Endothelial cell of umbilical vein (primary cell): ENCODE data around the gene CAMTA1. TPM values are rescaled to one million over a fixed set of nuclear protein-coding genes. Genes with fewer than 3 reads are reported as not detected.

Experiments
- BruUV-seq: library from RNA; stranded (reverse); fragments of 400-500 nt; replicated peaks from 2 replicates; lab custom pipeline; 2021; lab: Mats Ljungman, UMichigan
- CTCF ChIA-PET: fragments of 300-600, 350-600 bp; sonication (Branson Sonifier 250); formaldehyde crosslinking; loops from one replicate; lab custom pipeline; 2021; ENCODE audit warnings: antibody characterized with exemption, inconsistent platforms; lab: Charles Lee
- POLR2A ChIA-PET: fragments of 300-600, 350-600 bp; sonication (Branson Sonifier 250); formaldehyde crosslinking; loops from one replicate; lab custom pipeline; 2021; ENCODE audit warnings: antibody characterized with exemption, inconsistent platforms; lab: Charles Lee
- DNase-seq: peaks from one replicate; pipeline ENCODE4 v3.0.0-alpha.2; 2011; ENCODE audit warnings: low read depth, low spot score
- FAIRE-seq: peaks from 2 replicates; lab custom pipeline; 2011; peaks lifted over from hg19 to GRCh38; lab: Jason Lieb, UNC
- H2AFZ ChIP-seq: 2 replicates; pipeline ENCODE4 v1.6.0; 2012; ENCODE audit warnings: low read depth, low read length, control low read depth, inconsistent platforms
- H3K27ac ChIP-seq: 2 replicates; pipeline ENCODE4 v1.5.1; 2011; ENCODE audit warnings: low read depth, mild to moderate bottlenecking, control low read depth, low read length, moderate library complexity; ENCODE audit not compliant: insufficient read depth
- H3K27me3 ChIP-seq, 2 experiments: 2 replicates each; pipeline versions ENCODE4 v1.6.0 to v1.6.1; 2011; ENCODE audit warnings: low read length in 2 of 2, mixed read lengths in 1 of 2; ENCODE audit not compliant: control insufficient read depth in 2 of 2, insufficient read depth in 2 of 2
- H3K36me3 ChIP-seq, 2 experiments: 2 replicates in 1 of 2; 3 replicates in 1 of 2; pipeline ENCODE4 v1.5.1; 2011; ENCODE audit warnings: low read length in 2 of 2, mild to moderate bottlenecking in 1 of 2, moderate library complexity in 1 of 2; ENCODE audit not compliant: control insufficient read depth in 2 of 2, insufficient read depth in 2 of 2; ENCODE audit errors: extremely low read depth in 1 of 2
- H3K4me1 ChIP-seq: 3 replicates; pipeline ENCODE4 v1.5.1; 2011; ENCODE audit warnings: mild to moderate bottlenecking, low read length; ENCODE audit not compliant: control insufficient read depth, insufficient read depth; ENCODE audit errors: extremely low read depth
- H3K4me2 ChIP-seq: 2 replicates; pipeline ENCODE4 v1.6.1; 2011; ENCODE audit warnings: low read length, control low read depth, mixed read lengths; ENCODE audit not compliant: insufficient read depth
- H3K4me3 ChIP-seq, 3 experiments: fragments of 200-600 bp in 1 of 3; sonication (generic), shearing (Covaris generic) in 1 of 3; replicated peaks in 1 of 3; 2 replicates each; pipeline ENCODE4 v1.5.1; 2011 to 2016; ENCODE audit warnings: control low read depth in 3 of 3, low read length in 3 of 3, mild to moderate bottlenecking in 2 of 3, inconsistent platforms in 1 of 3, low read depth in 1 of 3, moderate library complexity in 1 of 3; ENCODE audit not compliant: insufficient read depth in 1 of 3
- H3K79me2 ChIP-seq: 2 replicates; pipeline ENCODE4 v1.6.0; 2012; ENCODE audit warnings: low read length, inconsistent platforms; ENCODE audit not compliant: control insufficient read depth, insufficient read depth
- H3K9ac ChIP-seq: replicated peaks from 2 replicates; pipeline ENCODE3; 2011; ENCODE audit warnings: low read length, control low read depth; ENCODE audit not compliant: insufficient read depth; ENCODE audit errors: extremely low read depth
- H3K9me1 ChIP-seq: replicated peaks from 3 replicates; pipeline ENCODE4 v1.6.0; 2011; ENCODE audit warnings: mild to moderate bottlenecking, low read length; ENCODE audit not compliant: control insufficient read depth, insufficient read depth; ENCODE audit errors: extremely low read depth
- H3K9me3 ChIP-seq: replicated peaks from 2 replicates; pipeline ENCODE4 v1.5.1; 2012; ENCODE audit warnings: low read length, inconsistent platforms; ENCODE audit not compliant: control insufficient read depth, insufficient read depth
- H4K20me1 ChIP-seq: replicated peaks from 2 replicates; pipeline ENCODE3; 2011; ENCODE audit warnings: mild to moderate bottlenecking, low read length; ENCODE audit not compliant: control insufficient read depth, insufficient read depth; ENCODE audit errors: extremely low read depth
- EZH2 ChIP-seq: IDR thresholded peaks from 2 replicates; pipeline ENCODE4 v1.6.1; 2012; ENCODE audit warnings: borderline replicate concordance, low read depth, mild to moderate bottlenecking, moderate library complexity, low read length, inconsistent platforms; ENCODE audit not compliant: severe bottlenecking
- FOS ChIP-seq: IDR thresholded peaks from 2 replicates; pipeline ENCODE4 v1.6.1; 2011; ENCODE audit warnings: mild to moderate bottlenecking, low read length, moderate library complexity, borderline replicate concordance; ENCODE audit not compliant: insufficient read depth
- GATA2 ChIP-seq: IDR thresholded peaks from 2 replicates; pipeline ENCODE4 v1.7.0; 2011; ENCODE audit warnings: low read depth, mild to moderate bottlenecking, moderate library complexity, mixed read lengths, low read length; ENCODE audit not compliant: insufficient read length, insufficient read depth
- JUN ChIP-seq: IDR thresholded peaks from 2 replicates; pipeline ENCODE4 v1.6.1; 2011; ENCODE audit warnings: borderline replicate concordance, low read depth; ENCODE audit not compliant: insufficient read length, insufficient read depth
- MYC ChIP-seq: IDR thresholded peaks from one replicate; pipeline ENCODE4 v1.6.1; 2011; ENCODE audit warnings: mild to moderate bottlenecking, low read depth, low read length
- POLR2A ChIP-seq: IDR thresholded peaks from 2 replicates; pipeline ENCODE4 v1.6.1; 2012; ENCODE audit warnings: low read depth, mild to moderate bottlenecking, control low read depth, low read length
- POLR2AphosphoS5 ChIP-seq: IDR thresholded peaks from 2 replicates; pipeline ENCODE4 v1.6.1; 2012; ENCODE audit warnings: low read depth, mild to moderate bottlenecking, control low read depth, low read length, moderate library complexity; ENCODE audit not compliant: insufficient read depth
- dilution Hi-C: fragments of 300-500 bp; cut with MboI; formaldehyde crosslinking; loops from one replicate; pipeline ENCODE4 v1.15.0; 2019; ENCODE audit warnings: low sequenced_read_pairs; ENCODE audit not compliant: extremely low pct_ligation_motif_present
- intact Hi-C: fragments of 100-400 bp; cut with micrococcal nuclease; formaldehyde crosslinking; loops from one replicate; pipeline ENCODE4 v1.10.0; 2022
- polyA plus RNA-seq, 4 experiments: library from polyadenylated mRNA; depleted of rRNA in 3 of 4; stranded (reverse) in 3 of 4; unstranded in 1 of 4; fragments of >200 nt; gene quantifications; 2 replicates each; pipeline versions ENCODE4 v1.2.1 to v1.2.3, GENCODE V29; 2011 to 2012; ENCODE audit warnings: missing spikeins in 1 of 4
- total RNA-seq: library from RNA; stranded (reverse); gene quantifications from 2 replicates; pipeline ENCODE4 v1.2.3, GENCODE V29; 2021
- TF ChIP-seq, protein P1 (sequence below): IDR thresholded peaks from 2 replicates; pipeline ENCODE4 v1.6.1; 2011; ENCODE audit not compliant: insufficient read depth, insufficient read length
- TF ChIP-seq, protein P2 (sequence below), 2 donors: IDR thresholded peaks; 1 replicate in 1 of 2; 2 replicates in 1 of 2; pipeline ENCODE4 v1.5.1; 2011; ENCODE audit warnings: low read length in 2 of 2, mild to moderate bottlenecking in 2 of 2, moderate library complexity in 2 of 2, control low read depth in 1 of 2, inconsistent platforms in 1 of 2, low read depth in 1 of 2; ENCODE audit not compliant: insufficient read depth in 1 of 2; ENCODE audit errors: extremely low read depth in 1 of 2

CAMTA1 gene
- total and polyA plus RNA-seq, 2 donors (not counting 3 experiments of a cell fraction or from before 2014, with no cell fraction given) = 50.8 to 92.7 TPM

DNA sequence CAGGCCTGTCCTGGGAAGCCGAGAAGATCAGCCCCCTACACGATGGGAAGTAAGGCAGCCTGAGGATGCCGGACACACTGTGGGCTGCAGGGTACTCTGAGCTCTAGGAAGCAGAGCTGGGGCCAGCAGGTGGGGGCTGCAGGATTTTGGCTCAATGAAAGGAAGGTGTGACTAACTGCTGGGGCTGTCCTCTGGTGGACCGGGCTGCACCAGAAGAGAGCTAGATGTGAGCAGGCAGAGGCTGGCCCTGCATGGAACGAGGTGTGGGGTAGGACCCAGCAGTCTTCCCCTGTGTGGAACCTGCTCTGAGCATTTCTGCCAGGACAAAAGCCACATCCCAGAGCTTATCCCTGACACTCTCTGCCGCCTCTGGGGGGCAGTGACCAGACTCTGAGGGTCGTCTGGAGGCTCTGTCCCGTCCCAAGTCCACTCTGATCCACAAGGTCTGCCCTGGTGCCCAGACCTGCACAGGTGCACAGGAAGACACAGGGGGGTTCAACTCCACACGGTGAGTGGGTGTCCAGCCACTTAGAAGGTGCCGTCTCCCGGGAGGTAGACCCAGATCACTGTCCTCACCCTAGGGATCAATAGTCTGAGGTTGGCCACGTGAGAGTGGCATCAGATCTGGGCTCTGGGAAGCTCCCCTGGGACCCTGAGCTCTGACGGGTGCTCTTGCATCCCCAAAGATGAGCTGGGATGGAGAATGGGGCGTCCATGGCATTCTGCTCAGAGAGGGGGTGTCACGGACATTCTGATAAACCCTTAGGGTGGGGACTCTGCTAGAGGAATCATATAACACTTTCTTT is 798.2 kb downstream of the CAMTA1 start:
- intact Hi-C loops (no loop called here), dilution Hi-C loops (no loop called here)
- no peak overlapping the region for H3K9ac ChIP-seq
- H3K4me3 ChIP-seq = no peak overlapping the region
- no peaks in the 10 kb centered on the region for H4K20me1 ChIP-seq
- ChIA-PET POLR2A (no interaction called here), CTCF (no interaction called here)
- no peaks in the 10 kb centered on the region for H3K9me3 ChIP-seq
- no peaks in the 10 kb centered on the region for H3K9me1 ChIP-seq
- no TSS peak for BruUV-seq
- FAIRE-seq (no peak), DNase-seq (no peak)
- H3K4me1 ChIP-seq = no peaks in the 10 kb centered on the region
- no peak overlapping the region for H3K4me2 ChIP-seq
- no peaks in the 10 kb centered on the region for H3K79me2 ChIP-seq
- TF ChIP-seq MYC = no peak
- TF ChIP-seq EZH2 = no peak
- TF ChIP-seq POLR2AphosphoS5 = no peak
- TF ChIP-seq, protein P1, sequence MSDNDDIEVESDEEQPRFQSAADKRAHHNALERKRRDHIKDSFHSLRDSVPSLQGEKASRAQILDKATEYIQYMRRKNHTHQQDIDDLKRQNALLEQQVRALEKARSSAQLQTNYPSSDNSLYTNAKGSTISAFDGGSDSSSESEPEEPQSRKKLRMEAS = no peak
- no peak for TF ChIP-seq FOS
- TF ChIP-seq POLR2A = no peak
- TF ChIP-seq JUN = no peak
- TF ChIP-seq GATA2 = no peak
- TF ChIP-seq, protein P2, sequence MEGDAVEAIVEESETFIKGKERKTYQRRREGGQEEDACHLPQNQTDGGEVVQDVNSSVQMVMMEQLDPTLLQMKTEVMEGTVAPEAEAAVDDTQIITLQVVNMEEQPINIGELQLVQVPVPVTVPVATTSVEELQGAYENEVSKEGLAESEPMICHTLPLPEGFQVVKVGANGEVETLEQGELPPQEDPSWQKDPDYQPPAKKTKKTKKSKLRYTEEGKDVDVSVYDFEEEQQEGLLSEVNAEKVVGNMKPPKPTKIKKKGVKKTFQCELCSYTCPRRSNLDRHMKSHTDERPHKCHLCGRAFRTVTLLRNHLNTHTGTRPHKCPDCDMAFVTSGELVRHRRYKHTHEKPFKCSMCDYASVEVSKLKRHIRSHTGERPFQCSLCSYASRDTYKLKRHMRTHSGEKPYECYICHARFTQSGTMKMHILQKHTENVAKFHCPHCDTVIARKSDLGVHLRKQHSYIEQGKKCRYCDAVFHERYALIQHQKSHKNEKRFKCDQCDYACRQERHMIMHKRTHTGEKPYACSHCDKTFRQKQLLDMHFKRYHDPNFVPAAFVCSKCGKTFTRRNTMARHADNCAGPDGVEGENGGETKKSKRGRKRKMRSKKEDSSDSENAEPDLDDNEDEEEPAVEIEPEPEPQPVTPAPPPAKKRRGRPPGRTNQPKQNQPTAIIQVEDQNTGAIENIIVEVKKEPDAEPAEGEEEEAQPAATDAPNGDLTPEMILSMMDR (IDR thresholded peaks at IDR 0.05; ENCODE audit: extremely low read depth in 1 of 2, insufficient read depth in 1 of 2, low read depth in 1 of 2, low read length in 2 of 2) = no peak
- no peak overlapping the region for H3K27ac ChIP-seq
- H3K27me3 ChIP-seq = no peaks in the 10 kb centered on the region
- H2AFZ ChIP-seq = no peak overlapping the region
- no peaks in the 10 kb centered on the region for H3K36me3 ChIP-seq
